PC-3 (cell line): ENCODE data around the gene RARA. TPM values are rescaled to one million over a fixed set of nuclear protein-coding genes. Genes with fewer than 3 reads are reported as not detected.

Source experiments
- ATAC-seq: fragments of 200-7000 bp; cut with Tn5 transposase; 2 replicates; pipeline ENCODE4 v1.9.1; 2020; ENCODE audit warnings: mild to moderate bottlenecking, moderate library complexity
- BruUV-seq: library from RNA; stranded (reverse); fragments of 400-500 nt; replicated peaks from 2 replicates; lab custom pipeline; 2021; lab: Mats Ljungman, UMichigan
- CTCF ChIA-PET: fragments of 300-600 bp; sonication (Branson Sonifier 250); formaldehyde crosslinking; loops from one replicate; lab custom pipeline; 2022; ENCODE audit warnings: antibody characterized with exemption; lab: Charles Lee
- POLR2A ChIA-PET: fragments of 300-600 bp; sonication (Branson Sonifier 250); formaldehyde crosslinking; loops from one replicate; lab custom pipeline; 2022; ENCODE audit warnings: antibody characterized with exemption; ENCODE audit not compliant: unreplicated experiment; lab: Charles Lee
- DNase-seq: peaks from one replicate; pipeline ENCODE4 v3.0.0-alpha.2; 2015
- H2AFZ ChIP-seq: fragments of 300-600 bp; sonication (generic); 2 replicates; pipeline ENCODE4 v1.6.0; 2016; ENCODE audit warnings: antibody characterized with exemption, low read length
- H3F3A ChIP-seq: fragments of 300-600 bp; sonication (generic); one replicate; pipeline ENCODE4 v1.6.0; 2017; ENCODE audit warnings: antibody characterized with exemption, low read length, control low read depth, mild to moderate bottlenecking; ENCODE audit not compliant: unreplicated experiment
- H3K27ac ChIP-seq: fragments of 300-600 bp; sonication (generic); 2 replicates; pipeline ENCODE4 v1.5.1; 2016; ENCODE audit warnings: mild to moderate bottlenecking, low read length
- H3K27me3 ChIP-seq: fragments of 300-600 bp; sonication (generic); 2 replicates; pipeline ENCODE4 v1.6.1; 2016; ENCODE audit warnings: low read length, mixed read lengths
- H3K36me3 ChIP-seq: fragments of 300-600 bp; sonication (generic); 2 replicates; pipeline ENCODE4 v1.6.1; 2016; ENCODE audit warnings: low read depth, mixed run types, low read length, mixed read lengths
- H3K4me1 ChIP-seq: fragments of 300-600 bp; sonication (generic); 2 replicates; pipeline ENCODE4 v1.5.1; 2016; ENCODE audit warnings: low read length; ENCODE audit not compliant: insufficient read depth
- H3K4me2 ChIP-seq: fragments of 300-600 bp; sonication (generic); 2 replicates; pipeline ENCODE4 v1.6.0; 2016; ENCODE audit warnings: low read length
- H3K4me3 ChIP-seq: fragments of 300-600 bp; sonication (generic); 2 replicates; pipeline ENCODE4 v1.5.1; 2016; ENCODE audit warnings: mild to moderate bottlenecking, low read length, mixed read lengths
- H3K79me2 ChIP-seq: fragments of 300-600 bp; sonication (generic); 2 replicates; pipeline ENCODE4 v1.6.1; 2017; ENCODE audit warnings: low read length, mixed read lengths
- H3K9ac ChIP-seq: fragments of 300-600 bp; sonication (generic); 2 replicates; pipeline ENCODE4 v1.6.0; 2016; ENCODE audit warnings: mild to moderate bottlenecking, low read length
- H3K9me2 ChIP-seq: fragments of 300-600 bp; sonication (generic); replicated peaks from 2 replicates; pipeline ENCODE4 v1.6.1; 2016; ENCODE audit warnings: mixed run types, low read length, mixed read lengths
- H3K9me3 ChIP-seq: fragments of 300-600 bp; sonication (generic); 2 replicates; pipeline ENCODE4 v1.6.1; 2016; ENCODE audit warnings: low read length, mixed read lengths
- H4K20me1 ChIP-seq: fragments of 300-600 bp; sonication (generic); 2 replicates; pipeline ENCODE4 v1.6.1; 2016; ENCODE audit warnings: low read length, mixed read lengths
- EZH2 ChIP-seq: fragments of 300-600 bp; sonication (generic); IDR thresholded peaks from one replicate; pipeline ENCODE4 v1.6.1; 2017; ENCODE audit warnings: antibody characterized with exemption, mild to moderate bottlenecking, low read length; ENCODE audit not compliant: unreplicated experiment
- EZH2phosphoT487 ChIP-seq: fragments of 300-600 bp; sonication (generic); IDR thresholded peaks from 2 replicates; pipeline ENCODE4 v1.6.1; 2018; ENCODE audit warnings: mild to moderate bottlenecking, antibody characterized with exemption, low read length, borderline replicate concordance
- intact Hi-C: fragments of 100-400 bp; cut with micrococcal nuclease; formaldehyde crosslinking; loops from 2 replicates; pipeline ENCODE4 v1.9.0; 2023
- total RNA-seq: library from RNA; depleted of rRNA; stranded (reverse); fragments of >200 nt; gene quantifications from 2 replicates; pipeline ENCODE4 v1.2.3, GENCODE V29; 2014
- TF ChIP-seq, protein P1 (sequence below): fragments of 300-600 bp; sonication (generic); conservative IDR thresholded peaks from 2 replicates; pipeline ENCODE4 v1.5.1; 2017; ENCODE audit warnings: antibody characterized with exemption, low read depth, mild to moderate bottlenecking, low read length

RARA gene
- total RNA-seq, 1 experiment from 2014 or later: 19.6 TPM

DNA sequence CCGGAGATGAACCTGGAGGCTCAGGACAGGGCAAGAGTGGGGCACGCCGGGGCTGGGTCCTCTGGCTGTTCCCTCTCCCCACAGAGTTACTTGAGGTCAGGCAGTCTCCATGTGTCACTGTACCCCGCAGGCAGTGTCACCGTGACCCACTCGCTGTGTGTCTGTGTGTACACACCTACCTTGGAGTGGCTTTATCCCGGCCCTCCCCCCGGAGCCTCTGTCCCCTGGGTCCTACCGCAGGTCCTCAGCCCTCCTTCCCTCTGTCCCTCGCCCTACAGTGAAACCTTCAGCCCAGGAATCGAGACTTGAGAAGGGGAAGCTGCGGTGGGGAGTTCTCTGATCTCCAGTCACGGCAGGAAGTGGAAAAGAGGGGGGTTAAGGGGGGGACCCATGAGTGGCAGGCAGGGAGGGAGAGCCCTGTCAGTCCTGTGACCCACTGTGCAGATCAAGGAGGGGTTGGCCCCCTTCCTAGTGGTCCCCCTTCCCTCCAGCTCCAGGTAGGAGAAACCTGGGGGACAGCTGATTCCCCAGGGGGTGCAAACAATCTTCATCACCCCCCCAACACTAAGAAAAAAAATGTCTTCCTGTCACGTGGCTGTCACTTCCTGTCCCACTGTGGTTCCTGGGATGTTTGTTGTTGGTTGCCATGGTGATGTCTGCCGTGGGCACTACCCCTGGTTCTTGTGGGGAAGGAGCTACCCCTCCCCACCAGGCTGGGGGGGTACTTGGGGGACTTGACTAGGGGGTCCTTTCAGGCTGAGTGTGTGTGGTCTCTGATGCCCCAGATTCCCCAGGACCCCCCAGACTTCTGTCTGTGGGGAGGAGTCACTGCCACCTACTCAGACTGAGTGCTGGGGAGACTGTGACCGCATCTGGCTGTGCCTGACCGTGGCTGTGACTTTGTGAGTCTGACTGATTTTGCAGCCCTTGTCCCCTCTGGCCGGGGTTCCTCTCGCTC is 13.7 kb downstream of the RARA start:
- CTCF ChIA-PET: no interaction called here

DNA sequence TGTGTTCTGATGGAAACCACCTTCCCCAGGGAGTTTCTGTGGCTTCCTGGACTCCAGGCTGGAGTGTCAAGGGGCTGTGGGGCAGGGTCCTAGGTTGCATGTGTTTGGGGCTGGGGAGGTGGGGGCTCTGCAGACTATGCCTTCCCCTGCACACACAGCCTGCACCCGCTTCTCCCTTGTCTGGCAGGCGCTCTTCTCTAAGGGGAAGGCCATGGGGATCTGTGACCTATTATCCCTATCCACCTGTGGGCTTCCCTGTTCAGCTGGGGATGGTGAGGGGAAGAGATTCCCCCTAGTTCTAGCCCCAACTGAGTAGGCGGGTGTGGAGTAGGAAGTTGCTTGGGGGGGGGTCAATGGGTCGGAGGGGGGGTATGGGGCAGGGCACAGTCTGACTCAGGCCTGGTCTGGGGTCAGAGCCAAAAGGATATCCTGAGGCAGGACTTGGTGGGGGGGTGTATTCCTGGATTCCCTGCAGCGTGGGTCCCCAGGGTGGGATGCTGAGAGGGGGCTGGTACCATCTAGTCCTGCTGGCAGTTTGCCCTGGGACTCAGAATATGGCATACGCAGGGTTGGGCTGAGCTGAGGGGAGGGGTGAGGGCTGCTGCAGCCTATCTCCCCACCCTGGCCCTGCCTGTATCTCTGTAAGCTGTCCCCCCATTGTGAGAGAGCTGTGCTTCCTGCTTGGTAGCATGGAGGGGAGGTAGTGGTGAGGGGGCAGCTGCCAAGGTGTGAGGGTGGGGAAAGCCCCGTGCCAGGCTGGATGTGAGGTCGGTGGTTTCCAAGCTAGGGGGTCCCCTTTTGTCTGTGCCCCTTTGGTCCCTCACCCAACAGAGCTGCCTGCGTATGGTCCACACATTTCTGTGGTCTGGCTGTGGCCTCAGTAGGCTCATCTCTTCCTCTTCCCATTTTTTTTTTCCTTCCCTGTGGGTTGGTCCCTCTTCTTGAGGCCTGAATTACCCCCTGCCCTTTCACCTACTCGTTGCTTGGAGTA is 14.7 kb downstream of the RARA start:
- no peak overlapping the region for H2AFZ ChIP-seq
- DNase-seq (peak; percentile 35), ATAC-seq (peak; percentile 15)
- H3K4me3 ChIP-seq: peak overlapping the region; percentile 2; the same call in 1 of the 2 replicates
- no peaks in the 10 kb centered on the region for H3K27me3 ChIP-seq
- peak overlapping the region; percentile 84 for H3K27ac ChIP-seq
- H3K4me2 ChIP-seq: peak overlapping the region; percentile 77
- H4K20me1 ChIP-seq: peaks cover 8% of the 10 kb centered on the region; the same call in 1 of the 2 replicates
- ChIA-PET CTCF (no interaction called here), POLR2A (no interaction called here)
- H3K9me3 ChIP-seq: no peaks in the 10 kb centered on the region
- H3K9me2 ChIP-seq: no peaks in the 10 kb centered on the region
- peaks cover 98% of the 10 kb centered on the region for H3K79me2 ChIP-seq
- peaks cover 42% of the 10 kb centered on the region for H3K4me1 ChIP-seq
- no peaks in the 10 kb centered on the region for H3K36me3 ChIP-seq
- H3F3A ChIP-seq: no peaks in the 10 kb centered on the region
- BruUV-seq: no TSS peak
- peak overlapping the region; percentile 62 for H3K9ac ChIP-seq
- intact Hi-C loops: no loop called here
- TF ChIP-seq EZH2phosphoT487: no peak
- TF ChIP-seq, protein P1, sequence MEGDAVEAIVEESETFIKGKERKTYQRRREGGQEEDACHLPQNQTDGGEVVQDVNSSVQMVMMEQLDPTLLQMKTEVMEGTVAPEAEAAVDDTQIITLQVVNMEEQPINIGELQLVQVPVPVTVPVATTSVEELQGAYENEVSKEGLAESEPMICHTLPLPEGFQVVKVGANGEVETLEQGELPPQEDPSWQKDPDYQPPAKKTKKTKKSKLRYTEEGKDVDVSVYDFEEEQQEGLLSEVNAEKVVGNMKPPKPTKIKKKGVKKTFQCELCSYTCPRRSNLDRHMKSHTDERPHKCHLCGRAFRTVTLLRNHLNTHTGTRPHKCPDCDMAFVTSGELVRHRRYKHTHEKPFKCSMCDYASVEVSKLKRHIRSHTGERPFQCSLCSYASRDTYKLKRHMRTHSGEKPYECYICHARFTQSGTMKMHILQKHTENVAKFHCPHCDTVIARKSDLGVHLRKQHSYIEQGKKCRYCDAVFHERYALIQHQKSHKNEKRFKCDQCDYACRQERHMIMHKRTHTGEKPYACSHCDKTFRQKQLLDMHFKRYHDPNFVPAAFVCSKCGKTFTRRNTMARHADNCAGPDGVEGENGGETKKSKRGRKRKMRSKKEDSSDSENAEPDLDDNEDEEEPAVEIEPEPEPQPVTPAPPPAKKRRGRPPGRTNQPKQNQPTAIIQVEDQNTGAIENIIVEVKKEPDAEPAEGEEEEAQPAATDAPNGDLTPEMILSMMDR: no peak
- no peak for TF ChIP-seq EZH2

More for the DNA sequence above, 13.7 kb downstream of the RARA start:
- Histone ChIP-seq H3K79me2 (peaks cover 96% of the 10 kb centered on the region), H3K9me2 (no peaks in the 10 kb centered on the region), H3K36me3 (no peaks in the 10 kb centered on the region), H3K27ac (peak overlapping the region; percentile 84), H4K20me1 (peaks cover 10% of the 10 kb centered on the region; the same call in 1 of the 2 replicates), H3F3A (no peaks in the 10 kb centered on the region), H3K4me2 (peak overlapping the region; percentile 77), H3K4me3 (peak overlapping the region; percentile 53), H3K9ac (peak overlapping the region; percentile 62), H2AFZ (peak overlapping the region; percentile 46; the same call in 1 of the 2 replicates), H3K9me3 (no peaks in the 10 kb centered on the region), H3K4me1 (peaks cover 43% of the 10 kb centered on the region), H3K27me3 (no peaks in the 10 kb centered on the region)
- POLR2A ChIA-PET: no interaction called here
- TF ChIP-seq, protein P1: no peak
- no peak for TF ChIP-seq EZH2phosphoT487
- TF ChIP-seq EZH2: no peak
- ATAC-seq: peak; percentile 16
- BruUV-seq: no TSS peak
- peak; percentile 62 for DNase-seq
- intact Hi-C loops: no loop called here
